HepG2 (cell line): Measurements from ENCODE around the gene TTC39B. TPM values are rescaled to one million over a fixed set of nuclear protein-coding genes. Genes with fewer than 3 reads are reported as not detected.

ENCODE experiments used
- BCL3 ChIP-seq: sonication (generic); formaldehyde crosslinking; IDR thresholded peaks from 2 replicates; pipeline ENCODE4 v1.5.1; 2020; ENCODE audit warnings: mild to moderate bottlenecking, missing genetic modification reagents, moderate library complexity
- CREB3 ChIP-seq: sonication (generic); formaldehyde crosslinking; IDR thresholded peaks from 2 replicates; pipeline ENCODE4 v1.5.0; 2020; ENCODE audit warnings: missing genetic modification reagents
- HNRNPH1 ChIP-seq: fragments of 200-400 bp; formaldehyde crosslinking; optimal IDR thresholded peaks from 2 replicates; pipeline ENCODE3; 2017; ENCODE audit warnings: mild to moderate bottlenecking, low read depth, low read length
- MED13 ChIP-seq: sonication (generic); formaldehyde crosslinking; IDR thresholded peaks from 2 replicates; pipeline ENCODE4 v1.5.0; 2020; ENCODE audit warnings: missing genetic modification reagents
- REST ChIP-seq, 2 experiments: IDR thresholded peaks; 2 replicates each; pipeline ENCODE4 v1.6.1; 2011 to 2012; ENCODE audit warnings: low read length in 2 of 2, borderline replicate concordance in 1 of 2, low read depth in 1 of 2, mild to moderate bottlenecking in 1 of 2, moderate library complexity in 1 of 2
- RXRB ChIP-seq: IDR thresholded peaks from 2 replicates; pipeline ENCODE4 v1.6.1; 2016; ENCODE audit warnings: borderline replicate concordance, missing genetic modification reagents, missing compliant biosample characterization
- SETDB1 ChIP-seq: sonication (generic); formaldehyde crosslinking; IDR thresholded peaks from 2 replicates; pipeline ENCODE4 v1.5.1; 2020; ENCODE audit warnings: missing genetic modification reagents, mild to moderate bottlenecking, borderline replicate concordance
- STAT5B ChIP-seq: sonication (generic); formaldehyde crosslinking; IDR thresholded peaks from 2 replicates; pipeline ENCODE4 v1.4.0; 2020; ENCODE audit warnings: missing genetic modification reagents
- ZMYM2 ChIP-seq: sonication (generic); formaldehyde crosslinking; IDR thresholded peaks from 2 replicates; pipeline ENCODE4 v1.8.0; 2022; ENCODE audit warnings: mild to moderate bottlenecking, missing genetic modification reagents
- ZNF10 ChIP-seq: sonication (generic); formaldehyde crosslinking; IDR thresholded peaks from 2 replicates; pipeline ENCODE4 v1.4.0; 2020; ENCODE audit warnings: mild to moderate bottlenecking, low read depth, missing genetic modification reagents, borderline replicate concordance
- ZNF276 ChIP-seq: sonication (generic); formaldehyde crosslinking; IDR thresholded peaks from 2 replicates; pipeline ENCODE4 v1.4.0; 2020; ENCODE audit warnings: mild to moderate bottlenecking, low read depth, missing genetic modification reagents
- ZNF609 ChIP-seq: sonication (generic); formaldehyde crosslinking; IDR thresholded peaks from 2 replicates; pipeline ENCODE4 v1.4.0; 2020; ENCODE audit warnings: mild to moderate bottlenecking, missing genetic modification reagents, borderline replicate concordance
- ZNF614 ChIP-seq: IDR thresholded peaks from 2 replicates; pipeline ENCODE4 v1.6.1; 2018; ENCODE audit warnings: missing biosample characterization, missing genetic modification reagents, inconsistent platforms, borderline replicate concordance
- ZNF772 ChIP-seq: sonication (generic); formaldehyde crosslinking; IDR thresholded peaks from 2 replicates; pipeline ENCODE4 v1.5.0; 2020; ENCODE audit warnings: mild to moderate bottlenecking, missing genetic modification reagents
- polyA plus RNA-seq, 8 experiments: library from polyadenylated mRNA; depleted of rRNA in 3 of 8; stranded (reverse) in 7 of 8; unstranded in 1 of 8; fragments of >200 nt; fragmentation: Illumina TruSeq in 4 of 8; extraction: Trizol in 4 of 8; gene quantifications; 2 replicates each; pipeline versions ENCODE4 v1.2.1 to v1.2.3, GENCODE V29; 2011 to 2016; ENCODE audit warnings: low read depth in 4 of 8, missing spikeins in 1 of 8, mixed read lengths in 1 of 8; ENCODE audit not compliant: insufficient read depth in 1 of 8
- total RNA-seq, 5 experiments: library from RNA; depleted of rRNA; stranded (reverse); fragments of >200 nt; fragmentation: Illumina TruSeq; extraction: Trizol; gene quantifications; 2 replicates each; pipeline ENCODE4 v1.2.3, GENCODE V29; 2016; ENCODE audit warnings: low read depth in 1 of 5

Gene TTC39B
- total and polyA plus RNA-seq, 2 of the 13 experiments (the other 11 are each of a cell fraction or from before 2014, with no cell fraction given), result 14.3 to 19.4 TPM

- TF ChIP-seq ZNF772 (CRISPR knock-in tag) (no peak; the same call in none of the 2 replicates), BCL3 (CRISPR knock-in tag) (peak; percentile 13; the same call in 1 of the 2 replicates), HNRNPH1 (no peak), ZNF276 (CRISPR knock-in tag) (0 out of 2 replicates have a peak, but pooled peaks have one; percentile 23), STAT5B (CRISPR knock-in tag) (0 out of 2 replicates have a peak, but pooled peaks have one; percentile 20), RXRB (0 out of 2 replicates have a peak, but pooled peaks have one; percentile 39), ZNF10 (CRISPR knock-in tag) (no peak), REST (IDR thresholded peaks at IDR 0.05; ENCODE audit: borderline replicate concordance in 1 of 2, low read depth in 1 of 2, low read length in 2 of 2) (no peak; a peak in 1 of 4 replicates), MED13 (CRISPR knock-in tag) (peak; percentile 83), ZNF614 (CRISPR knock-in tag) (no peak), SETDB1 (CRISPR knock-in tag) (no peak), ZNF609 (CRISPR knock-in tag) (no peak), CREB3 (0 out of 2 replicates have a peak, but pooled peaks have one; percentile 49), ZMYM2 (CRISPR knock-in tag) (no peak)
Measured at GRCh38 chr9:15306757-15307522, at the start of gene TTC39B (continued).
